NCI-H345 treated with DMSO at 0.1 percent for 48 hours (cell line): Measurements from ENCODE around the gene SLC35E3.
"Not testable (repeated sequence)": the region's sequence is repeated elsewhere in the genome, so short reads cannot be mapped to it uniquely, and the experiment has no call there.

Experiments used
- DNase-seq: peaks from one replicate; lab custom pipeline; 2025; ENCODE audit not compliant: unreplicated experiment; lab: John Stamatoyannopoulos, UW

Gene SLC35E3

GRCh38 chr12:68811573-68811972 is 65.6 kb downstream of the SLC35E3 start:
- not testable (repeated sequence) for DNase-seq

- no peak for DNase-seq
These were observed 66.7 kb downstream of the SLC35E3 start for GRCh38 chr12:68812553-68813241.

DNA sequence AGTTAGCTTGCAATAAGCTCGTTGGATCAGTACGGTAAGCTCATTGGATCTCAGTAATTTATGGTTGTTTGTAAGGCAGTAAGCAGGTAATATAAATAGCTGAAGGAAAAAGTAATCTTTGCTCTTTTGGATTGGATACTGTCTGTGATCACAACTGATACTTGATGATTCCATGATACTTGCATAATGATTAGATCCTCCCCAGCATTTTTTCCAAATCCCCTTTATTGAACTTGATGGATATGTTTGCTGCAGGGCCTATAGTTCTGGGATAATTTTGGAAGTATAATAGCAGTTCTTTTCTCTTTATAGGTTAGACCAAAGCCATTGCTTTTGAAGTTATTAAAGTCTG is 67.2 kb downstream of the SLC35E3 start:
- no peak for DNase-seq

- DNase-seq = no peak
These were observed 68.7 kb downstream of the SLC35E3 start for GRCh38 chr12:68814490-68815231.

DNA sequence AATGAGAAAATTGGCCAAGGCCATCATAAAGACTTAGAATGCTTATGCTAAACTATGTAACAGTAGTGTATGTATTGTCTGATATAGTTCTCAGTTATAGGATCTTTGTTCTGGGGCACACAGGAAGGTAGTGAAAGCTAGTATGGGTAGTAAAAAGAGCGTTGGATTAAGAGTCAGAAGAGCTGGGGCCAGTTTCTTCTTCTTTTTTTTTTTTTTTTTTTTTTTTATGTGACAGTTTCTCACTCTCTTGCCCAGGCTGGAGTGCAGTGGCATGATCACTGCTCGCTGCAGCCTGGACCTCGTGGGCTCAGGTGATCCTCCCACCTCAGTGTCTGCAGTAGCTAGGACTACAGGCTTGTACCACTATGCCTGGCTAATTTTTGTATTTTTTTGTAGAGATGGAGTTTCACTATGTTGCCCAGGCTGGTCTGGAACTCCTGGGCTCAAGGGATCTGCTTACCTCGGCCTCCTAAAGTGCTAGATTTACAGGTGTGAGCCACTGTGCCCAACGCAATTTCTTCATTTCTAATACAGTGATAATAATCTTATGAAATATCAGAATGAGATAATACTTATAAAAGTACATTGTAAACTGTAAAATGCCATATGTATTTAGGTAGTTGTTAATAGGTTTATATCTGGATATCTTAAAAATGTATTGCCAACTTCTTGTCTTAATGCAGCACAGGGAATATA is 69.4 kb downstream of the SLC35E3 start:
- no peak for DNase-seq

GRCh38 chr12:68815928-68816800 is 70.2 kb downstream of the SLC35E3 start:
- DNase-seq = no peak

- DNase-seq = not testable (repeated sequence)
These were observed 73.5 kb downstream of the SLC35E3 start for GRCh38 chr12:68819481-68819880.

- DNase-seq = no peak
These were observed 75.6 kb downstream of the SLC35E3 start for GRCh38 chr12:68821357-68822188.

GRCh38 chr12:68823696-68824095 is 77.7 kb downstream of the SLC35E3 start:
- no peak for DNase-seq

DNA sequence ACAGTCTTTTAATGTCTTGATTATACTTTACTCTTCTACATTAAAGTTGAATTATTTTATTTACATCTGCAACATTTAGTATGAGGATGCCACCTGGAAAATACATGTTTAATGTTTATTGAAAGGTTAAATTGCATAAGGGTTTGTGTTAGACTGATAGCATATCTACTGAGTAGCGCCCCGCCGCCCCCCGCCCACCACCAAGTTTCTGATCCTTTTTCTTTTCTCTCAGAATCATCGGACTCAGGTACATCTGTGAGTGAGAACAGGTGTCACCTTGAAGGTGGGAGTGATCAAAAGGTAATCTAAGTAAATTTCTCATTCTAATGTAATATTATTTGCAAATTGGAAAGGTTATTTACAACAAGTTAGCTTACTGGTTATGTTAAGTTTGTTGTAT is 78.2 kb downstream of the SLC35E3 start:
- no peak for DNase-seq

- no peak for DNase-seq
These were observed 78.7 kb downstream of the SLC35E3 start for GRCh38 chr12:68824597-68825250.

GRCh38 chr12:68825569-68826217 is 79.7 kb downstream of the SLC35E3 start:
- DNase-seq = no peak

- no peak for DNase-seq
These were observed 82.1 kb downstream of the SLC35E3 start for GRCh38 chr12:68827895-68828671.

- DNase-seq = no peak
These were observed 82.7 kb downstream of the SLC35E3 start for GRCh38 chr12:68828672-68829068.
